ENCODE measurements around the gene PDGFRB.

Gene PDGFRB

GRCh38 chr5:150143350-150144245, 12.0 kb downstream of the PDGFRB start:
- no peak for DNase-seq

GRCh38 chr5:150142959-150143349, 12.7 kb downstream of the PDGFRB start:
- no peak for DNase-seq

GRCh38 chr5:150142185-150142958, 13.3 kb downstream of the PDGFRB start:
- no peak for DNase-seq

GRCh38 chr5:150141544-150142184, 14.0 kb downstream of the PDGFRB start:
- DNase-seq: no peak

- DNase-seq: no peak
These were observed 14.8 kb downstream of the PDGFRB start for GRCh38 chr5:150140830-150141229.

- DNase-seq: no peak
These were observed 16.3 kb downstream of the PDGFRB start for GRCh38 chr5:150139334-150139733.

GRCh38 chr5:150138551-150139265, 16.9 kb downstream of the PDGFRB start:
- no peak for DNase-seq

GRCh38 chr5:150137997-150138396, 17.6 kb downstream of the PDGFRB start:
- no peak for DNase-seq

- DNase-seq: no peak
These were observed 18.3 kb downstream of the PDGFRB start for GRCh38 chr5:150137168-150137957.

- no peak for DNase-seq
These were observed 19.1 kb downstream of the PDGFRB start for GRCh38 chr5:150136305-150137167.

GRCh38 chr5:150135557-150136304, 19.9 kb downstream of the PDGFRB start:
- no peak for DNase-seq

- no peak for DNase-seq
These were observed 21.5 kb downstream of the PDGFRB start for GRCh38 chr5:150134198-150134588.

GRCh38 chr5:150133581-150134197, 22.0 kb downstream of the PDGFRB start:
- DNase-seq: no peak

GRCh38 chr5:150132740-150133139, 22.9 kb downstream of the PDGFRB start:
- no peak for DNase-seq

- DNase-seq: no peak
These were observed 23.5 kb downstream of the PDGFRB start for GRCh38 chr5:150131978-150132694.

GRCh38 chr5:150131461-150131860, 24.2 kb downstream of the PDGFRB start:
- DNase-seq: no peak

- no peak for DNase-seq
These were observed 25.1 kb downstream of the PDGFRB start for GRCh38 chr5:150130493-150130922.

GRCh38 chr5:150129813-150130492, 25.7 kb downstream of the PDGFRB start:
- peak; percentile 25 for DNase-seq
